IMR-90 (cell line): Measurements from ENCODE around the gene HIGD2B. TPM values are rescaled to one million over a fixed set of nuclear protein-coding genes. Genes with fewer than 3 reads are reported as not detected.

Experiments used
- ATAC-seq: fragments of 200-7000 bp; cut with Tn5 transposase; 2 replicates; pipeline ENCODE4 v1.9.1; 2020; ENCODE audit warnings: low read depth, mild to moderate bottlenecking, moderate library complexity
- BruUV-seq: library from RNA; stranded (reverse); fragments of 400-500 nt; replicated peaks from 2 replicates; lab custom pipeline; 2021; lab: Mats Ljungman, UMichigan
- CTCF ChIA-PET: fragments of 300-600 bp; formaldehyde crosslinking; extraction: SDS; loops from one replicate; lab custom pipeline; 2021; ENCODE audit warnings: antibody characterized with exemption; lab: Yijun Ruan, JAX
- POLR2A ChIA-PET: fragments of 300-600 bp; sonication (Branson Sonifier 250); formaldehyde crosslinking; loops from one replicate; lab custom pipeline; 2022; ENCODE audit warnings: antibody characterized with exemption; ENCODE audit not compliant: unreplicated experiment; lab: Charles Lee
- DNase-seq: peaks from one replicate; pipeline ENCODE4 v3.0.0; 2013
- H2AFZ ChIP-seq: replicated peaks from 2 replicates; pipeline ENCODE3; 2013; ENCODE audit warnings: low read length, mild to moderate bottlenecking; ENCODE audit not compliant: poor library complexity
- H2AK5ac ChIP-seq: 2 replicates; pipeline ENCODE4 v1.6.1; 2013; ENCODE audit warnings: low read depth, low read length, inconsistent platforms
- H2AK9ac ChIP-seq: replicated peaks from 2 replicates; pipeline ENCODE3; 2013; ENCODE audit warnings: mild to moderate bottlenecking, low read depth, low read length, moderate library complexity; ENCODE audit not compliant: poor library complexity
- H2BK120ac ChIP-seq: 2 replicates; pipeline ENCODE4 v1.6.1; 2013; ENCODE audit warnings: low read depth, low read length, inconsistent platforms
- H2BK15ac ChIP-seq: 3 replicates; pipeline ENCODE4 v1.6.1; 2013; ENCODE audit warnings: low read depth, low read length, inconsistent platforms
- H2BK20ac ChIP-seq: 2 replicates; pipeline ENCODE4 v1.6.1; 2013; ENCODE audit warnings: low read depth, mild to moderate bottlenecking, inconsistent platforms, low read length, moderate library complexity
- H2BK5ac ChIP-seq: 2 replicates; pipeline ENCODE4 v1.6.1; 2013; ENCODE audit warnings: mild to moderate bottlenecking, low read depth, low read length, inconsistent platforms; ENCODE audit not compliant: poor library complexity, severe bottlenecking
- H3K14ac ChIP-seq: replicated peaks from 2 replicates; pipeline ENCODE4 v1.6.1; 2013; ENCODE audit warnings: low read depth, low read length, inconsistent platforms
- H3K18ac ChIP-seq: 2 replicates; pipeline ENCODE4 v1.6.1; 2013; ENCODE audit warnings: low read depth, low read length, control low read depth
- H3K23ac ChIP-seq: 2 replicates; pipeline ENCODE4 v1.6.1; 2013; ENCODE audit warnings: low read depth, low read length, inconsistent platforms
- H3K27ac ChIP-seq: 2 replicates; pipeline ENCODE4 v1.5.1; 2013; ENCODE audit warnings: mild to moderate bottlenecking, control low read depth, low read length; ENCODE audit not compliant: insufficient read depth
- H3K27me3 ChIP-seq: 2 replicates; pipeline ENCODE4 v1.6.1; 2013; ENCODE audit warnings: low read length; ENCODE audit not compliant: control insufficient read depth, insufficient read depth
- H3K36me3 ChIP-seq: 2 replicates; pipeline ENCODE4 v1.6.1; 2013; ENCODE audit warnings: low read length, mixed read lengths; ENCODE audit not compliant: control insufficient read depth, insufficient read depth
- H3K4ac ChIP-seq: 2 replicates; pipeline ENCODE4 v1.6.1; 2013; ENCODE audit warnings: low read depth, low read length, inconsistent platforms
- H3K4me1 ChIP-seq: 2 replicates; pipeline ENCODE4 v1.6.1; 2013; ENCODE audit warnings: low read length, mixed read lengths; ENCODE audit not compliant: control insufficient read depth, insufficient read depth
- H3K4me2 ChIP-seq: 2 replicates; pipeline ENCODE4 v1.6.1; 2013; ENCODE audit warnings: low read depth, mild to moderate bottlenecking, control low read depth, low read length, moderate library complexity
- H3K4me3 ChIP-seq: 2 replicates; pipeline ENCODE4 v1.5.1; 2013; ENCODE audit warnings: low read depth, mild to moderate bottlenecking, control low read depth, low read length, moderate library complexity; ENCODE audit not compliant: insufficient read depth
- H3K56ac ChIP-seq: 2 replicates; pipeline ENCODE4 v1.6.1; 2013; ENCODE audit warnings: low read length, inconsistent platforms; ENCODE audit not compliant: insufficient read depth; ENCODE audit errors: extremely low read depth
- H3K79me1 ChIP-seq, 2 experiments: 2 replicates each; pipeline ENCODE4 v1.6.1; 2013; ENCODE audit warnings: low read length in 2 of 2, inconsistent platforms in 1 of 2, low read depth in 1 of 2
- H3K9ac ChIP-seq: 2 replicates; pipeline ENCODE4 v1.6.1; 2013; ENCODE audit warnings: low read depth, low read length, control low read depth
- H3K9me1 ChIP-seq: 2 replicates; pipeline ENCODE4 v1.6.1; 2013; ENCODE audit warnings: low read length, inconsistent platforms; ENCODE audit not compliant: insufficient read depth
- H3K9me3 ChIP-seq: 2 replicates; pipeline ENCODE4 v1.6.1; 2013; ENCODE audit warnings: low read length; ENCODE audit not compliant: control insufficient read depth, insufficient read depth
- H4K20me1 ChIP-seq: 2 replicates; pipeline ENCODE4 v1.6.1; 2013; ENCODE audit warnings: low read length, inconsistent platforms; ENCODE audit not compliant: insufficient read depth
- H4K5ac ChIP-seq: 2 replicates; pipeline ENCODE4 v1.6.1; 2013; ENCODE audit warnings: mild to moderate bottlenecking, low read depth, low read length, control low read depth
- H4K8ac ChIP-seq, 2 experiments: 2 replicates each; pipeline ENCODE4 v1.6.1; 2013; ENCODE audit warnings: low read depth in 2 of 2, low read length in 2 of 2, control low read depth in 1 of 2, inconsistent platforms in 1 of 2
- H4K91ac ChIP-seq: 2 replicates; pipeline ENCODE4 v1.6.1; 2013; ENCODE audit warnings: low read depth, low read length, inconsistent platforms; ENCODE audit not compliant: insufficient read depth
- BHLHE40 ChIP-seq: fragments of 150-350 bp; IDR thresholded peaks from 2 replicates; pipeline ENCODE4 v1.6.1; 2016; ENCODE audit warnings: mild to moderate bottlenecking, low read depth, low read length
- CTCF ChIP-seq: conservative IDR thresholded peaks from 2 replicates; pipeline ENCODE4 v1.5.1; 2012; ENCODE audit warnings: mild to moderate bottlenecking, low read depth, low read length, improper control_type of control experiment
- MXI1 ChIP-seq: IDR thresholded peaks from 2 replicates; pipeline ENCODE4 v1.6.1; 2012; ENCODE audit warnings: low read depth, mild to moderate bottlenecking, low read length, moderate library complexity, borderline replicate concordance
- RAD21 ChIP-seq: IDR thresholded peaks from 2 replicates; pipeline ENCODE4 v1.6.1; 2012; ENCODE audit warnings: low read length, improper control_type of control experiment
- RCOR1 ChIP-seq: IDR thresholded peaks from 2 replicates; pipeline ENCODE4 v1.6.1; 2012; ENCODE audit warnings: mild to moderate bottlenecking, low read length, improper control_type of control experiment; ENCODE audit not compliant: insufficient replicate concordance
- RFX5 ChIP-seq: IDR thresholded peaks from 2 replicates; pipeline ENCODE4 v1.8.0; 2012; ENCODE audit warnings: low read depth, mild to moderate bottlenecking, low read length, moderate library complexity
- WGBS, 2 experiments: methylation state at CpG; one replicate each; pipeline versions ENCODE4 v1.1.5 to v1.1.7; 2013; ENCODE audit warnings: missing lambda C conversion rate in 2 of 2; ENCODE audit not compliant: insufficient read length in 1 of 2; ENCODE audit errors: extremely low coverage in 2 of 2; 5-methylcytosine and 5-hydroxymethylcytosine counted together
- dilution Hi-C: fragments of 300-500 bp; cut with HindIII; formaldehyde crosslinking; loops from one replicate; pipeline ENCODE4 v1.14.3; 2018; ENCODE audit warnings: low sequenced_read_pairs; ENCODE audit not compliant: unreplicated experiment
- in situ Hi-C: fragments of 300-500 bp; cut with MboI; formaldehyde crosslinking; loops from 3 replicates; pipeline ENCODE4 v1.14.3; 2019; ENCODE audit warnings: low sequenced_read_pairs, inconsistent platforms, mixed read lengths
- intact Hi-C: fragments of 100-400 bp; cut with micrococcal nuclease; formaldehyde crosslinking; loops from 2 replicates; pipeline ENCODE4 v1.10.0; 2022
- polyA plus RNA-seq, 3 experiments: library from polyadenylated mRNA; depleted of rRNA; stranded (reverse); fragments of >200 nt; gene quantifications; 2 replicates each; pipeline ENCODE4 v1.2.3, GENCODE V29; 2012; ENCODE audit warnings: low replicate concordance in 1 of 3
- total RNA-seq: library from RNA; depleted of rRNA; stranded (reverse); fragments of >200 nt; gene quantifications from 2 replicates; pipeline ENCODE4 v1.2.3, GENCODE V29; 2012

Gene HIGD2B
- total and polyA plus RNA-seq, 2 of the 4 experiments (the other 2 are of a cell fraction) = not detected

DNA sequence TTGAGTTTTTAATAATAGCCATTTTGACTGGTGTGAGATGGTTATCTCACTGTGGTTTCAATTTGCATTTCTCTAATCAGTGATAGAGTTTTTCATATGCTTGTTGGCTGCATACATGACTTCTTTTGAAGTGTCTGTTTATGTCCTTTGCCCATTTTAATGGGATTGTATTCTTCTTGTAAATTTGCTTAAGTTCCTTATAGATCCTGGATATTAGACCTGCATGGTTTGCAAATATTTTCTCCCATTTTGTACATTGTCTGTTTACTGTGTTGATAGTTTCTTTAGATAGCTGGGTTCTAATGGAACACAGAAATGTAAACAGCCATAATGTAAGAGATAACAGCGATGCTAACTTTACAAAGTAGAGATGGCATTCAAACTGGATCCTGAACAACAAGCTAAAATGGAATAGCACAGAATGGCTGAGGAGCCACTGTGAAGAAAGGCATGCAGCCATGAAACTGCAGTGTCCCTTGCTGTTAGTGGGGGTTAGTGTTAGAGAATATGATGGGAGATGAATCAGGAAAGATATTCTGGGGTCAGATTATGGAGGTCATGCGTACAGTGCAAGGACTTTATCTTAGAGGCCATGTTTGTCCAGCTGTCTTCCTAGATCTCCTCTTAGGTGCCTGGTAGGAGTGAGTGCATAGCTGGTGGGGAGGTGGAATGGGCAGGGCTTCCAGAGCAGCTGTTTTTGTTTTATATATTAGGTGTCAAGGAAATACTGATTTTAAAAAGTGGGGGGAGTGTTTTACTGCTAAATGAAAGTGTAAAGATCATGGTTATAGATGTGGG lies 48.2 kb upstream of the HIGD2B start:
- Histone ChIP-seq H3K4me2 (no peak overlapping the region), H3K4me3 (no peak overlapping the region), H3K18ac (no peak overlapping the region), H3K4me1 (peaks cover 4% of the 10 kb centered on the region), H2AK5ac (no peak overlapping the region), H4K20me1 (no peaks in the 10 kb centered on the region; the same call in 1 of the 2 replicates), H4K8ac (no peak overlapping the region), H2BK5ac (no peak overlapping the region), H4K5ac (no peak overlapping the region), H4K91ac (no peak overlapping the region), H3K14ac (no peak overlapping the region), H3K9me1 (peaks cover 11% of the 10 kb centered on the region), H3K23ac (no peak overlapping the region), H3K56ac (no peak overlapping the region), H3K9me3 (no peaks in the 10 kb centered on the region), H2BK20ac (no peak overlapping the region), H2AK9ac (no peak overlapping the region), H3K9ac (no peak overlapping the region), H3K27ac (no peak overlapping the region), H2BK120ac (no peak overlapping the region), H2BK15ac (no peak overlapping the region), H2AFZ (no peak overlapping the region), H3K27me3 (no peaks in the 10 kb centered on the region), H3K4ac (no peak overlapping the region), H3K79me1 (no peaks in the 10 kb centered on the region; a peak in 2 of 4 replicates), H3K36me3 (peaks cover 21% of the 10 kb centered on the region)
- POLR2A ChIA-PET = no interaction called here
- TF ChIP-seq RCOR1 = no peak
- TF ChIP-seq MXI1 = no peak
- no peak for TF ChIP-seq RAD21
- no peak for TF ChIP-seq CTCF
- TF ChIP-seq RFX5 = no peak
- no peak for TF ChIP-seq BHLHE40
- ATAC-seq (no peak), DNase-seq (no peak)
- CTCF ChIA-PET = no interaction called here
- dilution Hi-C loops (no loop called here), in situ Hi-C loops (no loop called here), intact Hi-C loops (loop anchor here (2.0 kb wide), 1 partner anchor 457 kb away; no protein-coding TSS in a partner anchor)
- BruUV-seq = no TSS peak
- 100% methylated on average over 1 of the region's 2 CpGs; no CpG with 5 or more reads in 1 of the 2 experiments for WGBS, 2 experiments
